HG03175 (cell line): ENCODE results near the gene PSMD14.

Source experiments
- ATAC-seq: cut with Tn5 transposase; IDR thresholded peaks from one replicate; pipeline ENCODE4 v1.9.1; 2021; ENCODE audit warnings: mild to moderate bottlenecking, moderate library complexity; ENCODE audit not compliant: unreplicated experiment

Gene PSMD14

GRCh38 chr2:161438598-161438997, 130.4 kb downstream of the PSMD14 start:
- ATAC-seq = no peak

- ATAC-seq = no peak
Measured at GRCh38 chr2:161445097-161445496, 136.9 kb downstream of the PSMD14 start.

GRCh38 chr2:161448431-161448830, 140.2 kb downstream of the PSMD14 start:
- no peak for ATAC-seq
